A673 (cell line): ENCODE results near the gene CCDC157. TPM values are rescaled to one million over a fixed set of nuclear protein-coding genes. Genes with fewer than 3 reads are reported as not detected.

Source experiments
- BruUV-seq: library from RNA; stranded (reverse); fragments of 400-500 nt; replicated peaks from 2 replicates; lab custom pipeline; 2021; lab: Mats Ljungman, UMichigan
- CTCF ChIA-PET: fragments of 300-600 bp; sonication (Branson Sonifier 250); formaldehyde crosslinking; loops from one replicate; lab custom pipeline; 2022; ENCODE audit warnings: antibody characterized with exemption; lab: Charles Lee
- POLR2A ChIA-PET: fragments of 300-600 bp; sonication (Branson Sonifier 250); formaldehyde crosslinking; loops from one replicate; lab custom pipeline; 2022; ENCODE audit warnings: antibody characterized with exemption; ENCODE audit not compliant: low non-redundant PET; lab: Charles Lee
- DNase-seq: peaks from one replicate; pipeline ENCODE4 v3.0.0-alpha.2; 2015; ENCODE audit warnings: low spot score
- H3K27ac ChIP-seq: fragments of 200-600 bp; sonication (generic); 2 replicates; pipeline ENCODE4 v1.5.1; 2016; ENCODE audit warnings: mixed run types, low read depth, mild to moderate bottlenecking, mixed read lengths, antibody characterized with exemption, low read length; ENCODE audit not compliant: poor library complexity, severe bottlenecking
- H3K27me3 ChIP-seq: fragments of 200-600 bp; sonication (generic); replicated peaks from 2 replicates; pipeline ENCODE4 v1.6.1; 2017; ENCODE audit warnings: mixed run types, low read depth, mild to moderate bottlenecking, mixed read lengths, antibody characterized with exemption, low read length; ENCODE audit not compliant: insufficient read depth, poor library complexity
- H3K36me3 ChIP-seq: fragments of 200-600 bp; sonication (generic); 2 replicates; pipeline ENCODE4 v1.6.1; 2016; ENCODE audit warnings: mixed run types, mild to moderate bottlenecking, mixed read lengths, antibody characterized with exemption, low read length; ENCODE audit not compliant: insufficient read depth, poor library complexity, severe bottlenecking
- H3K4me1 ChIP-seq: fragments of 200-600 bp; sonication (generic); 2 replicates; pipeline ENCODE4 v1.6.1; 2017; ENCODE audit warnings: mixed run types, mild to moderate bottlenecking, mixed read lengths, antibody characterized with exemption, low read length; ENCODE audit not compliant: insufficient read depth, poor library complexity, severe bottlenecking
- H3K4me3 ChIP-seq: fragments of 200-600 bp; sonication (generic); 2 replicates; pipeline ENCODE4 v1.5.1; 2016; ENCODE audit warnings: low read depth, mixed run types, mild to moderate bottlenecking, mixed read lengths, low read length; ENCODE audit not compliant: poor library complexity, severe bottlenecking
- H3K9me3 ChIP-seq: fragments of 200-600 bp; sonication (generic); 2 replicates; pipeline ENCODE4 v1.6.1; 2016; ENCODE audit warnings: mixed run types, low read depth, mild to moderate bottlenecking, mixed read lengths, antibody characterized with exemption, low read length; ENCODE audit not compliant: poor library complexity, severe bottlenecking
- CTCF ChIP-seq: fragments of 300-800, 200-600 bp; sonication (generic); conservative IDR thresholded peaks from 2 replicates; pipeline ENCODE4 v1.5.1; 2017; ENCODE audit warnings: low read depth, mild to moderate bottlenecking, antibody characterized with exemption, low read length, moderate library complexity, mixed read lengths
- EZH2 ChIP-seq: fragments of 200-600 bp; sonication (generic); IDR thresholded peaks from 2 replicates; pipeline ENCODE4 v1.6.1; 2017; ENCODE audit warnings: borderline replicate concordance, low read depth, mild to moderate bottlenecking, mixed read lengths, antibody characterized with exemption, low read length; ENCODE audit not compliant: poor library complexity, severe bottlenecking
- intact Hi-C: fragments of 100-400 bp; cut with micrococcal nuclease; formaldehyde crosslinking; loops from one replicate; pipeline ENCODE4 v1.10.0; 2022; ENCODE audit not compliant: unreplicated experiment
- total RNA-seq: library from RNA; stranded (reverse); gene quantifications from 2 replicates; pipeline ENCODE4 v1.2.3, GENCODE V29; 2021

CCDC157 gene
- total RNA-seq, 1 experiment from 2014 or later = 5.7 TPM

DNA sequence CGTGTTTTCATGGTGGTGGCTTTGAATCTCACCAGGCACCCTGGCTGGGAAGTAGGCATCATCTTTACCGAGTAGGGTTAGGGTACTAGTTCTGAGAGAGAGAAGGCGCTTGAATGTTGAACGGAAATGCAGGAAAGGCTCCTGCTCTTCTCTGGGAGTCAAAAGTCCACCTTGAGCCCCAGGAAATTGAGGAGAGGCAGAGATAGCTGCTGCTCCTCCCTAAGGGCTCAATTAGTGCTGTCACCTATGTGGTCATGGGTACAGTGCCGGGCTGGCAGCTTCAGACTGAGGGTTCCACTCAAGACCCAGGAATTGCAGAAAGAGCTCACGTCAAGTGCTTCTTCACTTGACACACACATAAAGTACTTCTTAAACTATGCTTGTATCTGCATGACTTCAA is 1.7 kb downstream of the CCDC157 start:
- POLR2A ChIA-PET = interaction anchor here (0.6 kb wide), 1 partner anchor 11 kb away, joined by 6 read pairs; no protein-coding TSS in a partner anchor
- H3K4me1 ChIP-seq = peaks cover 22% of the 10 kb centered on the region

DNA sequence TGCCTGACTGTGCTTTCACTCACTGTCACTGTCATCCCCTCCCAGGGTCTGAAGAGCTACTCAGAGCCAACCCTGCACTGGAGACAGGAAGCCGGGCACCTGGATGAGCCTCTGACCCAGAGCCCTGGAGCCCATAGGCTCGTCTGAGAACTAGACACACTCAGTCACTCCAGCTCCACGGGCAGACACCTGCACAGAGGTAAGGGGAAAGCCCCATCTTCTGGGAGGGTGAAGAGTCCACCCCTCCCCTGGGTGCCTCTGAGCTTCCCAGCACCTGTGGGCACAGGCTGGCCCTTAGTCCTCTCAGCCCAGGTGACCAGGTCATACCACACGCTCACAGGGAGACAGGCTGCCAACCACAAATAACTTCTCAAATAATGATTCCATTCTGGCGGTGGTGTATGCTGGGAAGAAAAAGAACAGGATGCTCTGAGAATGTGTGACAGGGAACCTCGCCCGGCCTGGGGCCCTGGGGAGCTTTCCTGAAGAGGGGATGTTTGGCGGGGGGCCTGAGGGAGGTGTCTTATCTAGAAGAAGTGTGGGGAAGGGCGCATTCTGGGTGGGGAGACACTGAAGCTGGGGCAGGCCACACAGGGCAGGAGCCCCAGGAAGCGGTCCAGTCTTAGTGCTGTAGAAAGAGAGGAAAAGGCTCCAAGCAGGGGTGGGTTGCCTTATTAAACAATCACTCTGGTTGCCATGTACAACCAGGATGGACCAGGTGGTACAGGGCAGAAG is 5.3 kb downstream of the CCDC157 start:
- TF ChIP-seq CTCF (no peak), EZH2 (no peak)
- BruUV-seq = no TSS peak
- ChIA-PET POLR2A (no interaction called here), CTCF (no interaction called here)
- Histone ChIP-seq H3K4me3 (no peak overlapping the region), H3K27ac (no peak overlapping the region), H3K36me3 (no peaks in the 10 kb centered on the region), H3K9me3 (no peaks in the 10 kb centered on the region), H3K4me1 (peaks cover 9% of the 10 kb centered on the region), H3K27me3 (no peaks in the 10 kb centered on the region)
- no peak for DNase-seq
- intact Hi-C loops = no loop called here

More for the DNA sequence above, 1.7 kb downstream of the CCDC157 start:
- Histone ChIP-seq H3K36me3 (no peaks in the 10 kb centered on the region), H3K27me3 (no peaks in the 10 kb centered on the region), H3K27ac (no peak overlapping the region), H3K9me3 (no peaks in the 10 kb centered on the region), H3K4me3 (no peak overlapping the region)
- DNase-seq = no peak
- TF ChIP-seq EZH2 (no peak), CTCF (no peak)
- CTCF ChIA-PET = no interaction called here
- BruUV-seq = no TSS peak
- intact Hi-C loops = no loop called here

- Histone ChIP-seq H3K27ac (no peak overlapping the region), H3K36me3 (no peaks in the 10 kb centered on the region), H3K9me3 (no peaks in the 10 kb centered on the region), H3K4me3 (no peak overlapping the region), H3K27me3 (no peaks in the 10 kb centered on the region), H3K4me1 (peaks cover 2% of the 10 kb centered on the region)
- ChIA-PET POLR2A (no interaction called here), CTCF (no interaction called here)
- BruUV-seq = no TSS peak
- no peak for DNase-seq
- TF ChIP-seq CTCF (no peak), EZH2 (no peak)
- intact Hi-C loops = no loop called here
Measured at GRCh38 chr22:30362651-30363281, 6.0 kb downstream of the CCDC157 start.
